ENCODE measurements around the gene GTF3C4.

GTF3C4 gene

DNA sequence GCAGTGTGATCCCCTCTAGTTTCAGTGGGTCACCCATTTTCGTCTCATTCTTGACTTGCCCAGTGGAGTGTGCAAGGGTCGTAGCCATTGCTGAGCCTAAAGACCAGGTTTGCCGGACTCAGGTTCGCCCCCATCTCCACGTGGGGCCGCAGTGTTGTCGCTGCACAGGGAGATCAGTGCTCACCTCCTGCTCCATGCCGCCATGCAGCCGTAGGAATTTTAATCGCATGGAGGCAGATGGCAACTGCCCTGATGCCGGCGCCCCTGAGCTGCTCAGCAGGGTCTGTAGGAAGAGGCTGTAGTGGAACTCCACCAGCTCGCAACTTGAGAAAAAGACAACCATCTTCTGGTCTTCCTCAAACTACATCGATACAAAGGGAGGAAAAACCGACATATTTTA, 24.6 kb upstream of the GTF3C4 start:
- DNase-seq (ENCODE audit: low read depth in 1 of 2, low spot score in 1 of 2) = no peak
- TF ChIP-seq, protein P1, sequence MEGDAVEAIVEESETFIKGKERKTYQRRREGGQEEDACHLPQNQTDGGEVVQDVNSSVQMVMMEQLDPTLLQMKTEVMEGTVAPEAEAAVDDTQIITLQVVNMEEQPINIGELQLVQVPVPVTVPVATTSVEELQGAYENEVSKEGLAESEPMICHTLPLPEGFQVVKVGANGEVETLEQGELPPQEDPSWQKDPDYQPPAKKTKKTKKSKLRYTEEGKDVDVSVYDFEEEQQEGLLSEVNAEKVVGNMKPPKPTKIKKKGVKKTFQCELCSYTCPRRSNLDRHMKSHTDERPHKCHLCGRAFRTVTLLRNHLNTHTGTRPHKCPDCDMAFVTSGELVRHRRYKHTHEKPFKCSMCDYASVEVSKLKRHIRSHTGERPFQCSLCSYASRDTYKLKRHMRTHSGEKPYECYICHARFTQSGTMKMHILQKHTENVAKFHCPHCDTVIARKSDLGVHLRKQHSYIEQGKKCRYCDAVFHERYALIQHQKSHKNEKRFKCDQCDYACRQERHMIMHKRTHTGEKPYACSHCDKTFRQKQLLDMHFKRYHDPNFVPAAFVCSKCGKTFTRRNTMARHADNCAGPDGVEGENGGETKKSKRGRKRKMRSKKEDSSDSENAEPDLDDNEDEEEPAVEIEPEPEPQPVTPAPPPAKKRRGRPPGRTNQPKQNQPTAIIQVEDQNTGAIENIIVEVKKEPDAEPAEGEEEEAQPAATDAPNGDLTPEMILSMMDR (IDR thresholded peaks at IDR 0.05; ENCODE audit: insufficient read depth, low read length) = no peak
- TF ChIP-seq GABPA (IDR thresholded peaks at IDR 0.05; ENCODE audit: low read depth) (no peak), SPI1 (IDR thresholded peaks at IDR 0.05; ENCODE audit: borderline replicate concordance, low read depth) (no peak)
- TF ChIP-seq, protein P2, sequence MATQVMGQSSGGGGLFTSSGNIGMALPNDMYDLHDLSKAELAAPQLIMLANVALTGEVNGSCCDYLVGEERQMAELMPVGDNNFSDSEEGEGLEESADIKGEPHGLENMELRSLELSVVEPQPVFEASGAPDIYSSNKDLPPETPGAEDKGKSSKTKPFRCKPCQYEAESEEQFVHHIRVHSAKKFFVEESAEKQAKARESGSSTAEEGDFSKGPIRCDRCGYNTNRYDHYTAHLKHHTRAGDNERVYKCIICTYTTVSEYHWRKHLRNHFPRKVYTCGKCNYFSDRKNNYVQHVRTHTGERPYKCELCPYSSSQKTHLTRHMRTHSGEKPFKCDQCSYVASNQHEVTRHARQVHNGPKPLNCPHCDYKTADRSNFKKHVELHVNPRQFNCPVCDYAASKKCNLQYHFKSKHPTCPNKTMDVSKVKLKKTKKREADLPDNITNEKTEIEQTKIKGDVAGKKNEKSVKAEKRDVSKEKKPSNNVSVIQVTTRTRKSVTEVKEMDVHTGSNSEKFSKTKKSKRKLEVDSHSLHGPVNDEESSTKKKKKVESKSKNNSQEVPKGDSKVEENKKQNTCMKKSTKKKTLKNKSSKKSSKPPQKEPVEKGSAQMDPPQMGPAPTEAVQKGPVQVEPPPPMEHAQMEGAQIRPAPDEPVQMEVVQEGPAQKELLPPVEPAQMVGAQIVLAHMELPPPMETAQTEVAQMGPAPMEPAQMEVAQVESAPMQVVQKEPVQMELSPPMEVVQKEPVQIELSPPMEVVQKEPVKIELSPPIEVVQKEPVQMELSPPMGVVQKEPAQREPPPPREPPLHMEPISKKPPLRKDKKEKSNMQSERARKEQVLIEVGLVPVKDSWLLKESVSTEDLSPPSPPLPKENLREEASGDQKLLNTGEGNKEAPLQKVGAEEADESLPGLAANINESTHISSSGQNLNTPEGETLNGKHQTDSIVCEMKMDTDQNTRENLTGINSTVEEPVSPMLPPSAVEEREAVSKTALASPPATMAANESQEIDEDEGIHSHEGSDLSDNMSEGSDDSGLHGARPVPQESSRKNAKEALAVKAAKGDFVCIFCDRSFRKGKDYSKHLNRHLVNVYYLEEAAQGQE (IDR thresholded peaks at IDR 0.05; ENCODE audit: insufficient replicate concordance, low read depth) = no peak
- Histone ChIP-seq H3K27ac (replicated peaks) (no peak overlapping the region), H3K27me3 (ENCODE audit: insufficient read depth, poor library complexity, severe bottlenecking) (no peaks in the 10 kb centered on the region), H3K4me3 (replicated peaks; ENCODE audit: insufficient read depth, low read length) (no peak overlapping the region)

DNA sequence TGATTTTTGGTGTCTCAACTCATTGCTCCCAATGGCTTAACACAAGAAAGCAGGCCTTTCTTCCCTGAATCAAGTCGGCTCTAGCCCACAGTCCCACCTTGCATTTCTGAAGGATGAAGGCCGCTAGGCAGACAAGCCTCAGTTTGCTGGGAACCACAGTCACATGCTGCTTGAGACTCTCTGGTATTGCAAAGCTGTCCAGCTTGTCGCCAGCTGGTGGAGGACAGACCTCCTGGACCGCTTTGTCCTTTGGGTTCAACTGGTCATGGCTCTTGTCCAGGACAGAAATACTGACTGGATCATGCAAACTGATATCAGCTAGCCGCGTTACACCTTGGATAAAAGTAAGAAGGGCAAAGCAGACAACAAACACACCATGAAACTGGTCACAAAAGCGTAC, 23.5 kb upstream of the GTF3C4 start:
- H3K27ac ChIP-seq (replicated peaks) = no peak overlapping the region
- no peak for DNase-seq (ENCODE audit: low read depth in 1 of 2, low spot score in 1 of 2)
- TF ChIP-seq, protein P2 (IDR thresholded peaks at IDR 0.05; ENCODE audit: insufficient replicate concordance, low read depth) = no peak
- TF ChIP-seq POLR2AphosphoS5 (IDR thresholded peaks at IDR 0.05; ENCODE audit: low read depth) (no peak), SPI1 (IDR thresholded peaks at IDR 0.05; ENCODE audit: borderline replicate concordance, low read depth) (no peak), GABPA (IDR thresholded peaks at IDR 0.05; ENCODE audit: low read depth) (no peak)
- TF ChIP-seq, protein P1 (IDR thresholded peaks at IDR 0.05; ENCODE audit: insufficient read depth, low read length) = no peak

DNA sequence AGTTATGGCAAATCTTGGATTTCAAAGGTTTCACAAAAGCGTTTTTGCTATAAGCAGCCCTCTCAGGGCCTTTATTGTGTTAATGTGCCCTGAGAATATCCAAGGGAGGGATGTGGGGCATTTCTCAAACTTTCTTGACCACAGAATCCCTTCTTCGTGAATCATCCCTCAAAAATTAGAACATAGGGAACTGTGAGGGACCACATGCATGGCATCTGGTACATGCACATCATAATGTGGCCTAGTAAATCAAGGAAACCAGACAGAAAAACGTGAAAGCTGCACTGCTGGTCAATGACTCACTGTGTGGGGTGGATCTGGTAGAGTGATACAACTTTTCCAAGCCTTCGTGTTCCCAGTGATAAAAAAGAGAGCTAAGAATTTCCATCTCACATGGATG, 22.9 kb upstream of the GTF3C4 start:
- no peak for DNase-seq (ENCODE audit: low read depth in 1 of 2, low spot score in 1 of 2)
- TF ChIP-seq, protein P2 (IDR thresholded peaks at IDR 0.05; ENCODE audit: insufficient replicate concordance, low read depth) = no peak
- no peak for TF ChIP-seq SPI1 (IDR thresholded peaks at IDR 0.05; ENCODE audit: borderline replicate concordance, low read depth)
- TF ChIP-seq, protein P1 (IDR thresholded peaks at IDR 0.05; ENCODE audit: insufficient read depth, low read length) = no peak
- no peak for TF ChIP-seq GABPA (IDR thresholded peaks at IDR 0.05; ENCODE audit: low read depth)
- no peak for TF ChIP-seq POLR2AphosphoS5 (IDR thresholded peaks at IDR 0.05; ENCODE audit: low read depth)
- Histone ChIP-seq H3K27ac (replicated peaks) (no peak overlapping the region), H3K27me3 (ENCODE audit: insufficient read depth, poor library complexity, severe bottlenecking) (no peaks in the 10 kb centered on the region), H3K4me3 (replicated peaks; ENCODE audit: insufficient read depth, low read length) (no peak overlapping the region)

More for the DNA sequence above, 23.5 kb upstream of the GTF3C4 start:
- Histone ChIP-seq H3K27me3 (ENCODE audit: insufficient read depth, poor library complexity, severe bottlenecking) (no peaks in the 10 kb centered on the region), H3K4me3 (replicated peaks; ENCODE audit: insufficient read depth, low read length) (no peak overlapping the region)

All from HL-60 (cell line).